Upper lobe of right lung (tissue), 1 donor: ENCODE results near the gene ANKRD62. TPM values are rescaled to one million over a fixed set of nuclear protein-coding genes. Genes with fewer than 3 reads are reported as not detected.

Experiments used
- ATAC-seq: fragments of 200-7000 bp; cut with Tn5 transposase; one replicate; pipeline ENCODE4 v1.9.1; 2020; ENCODE audit warnings: mild to moderate bottlenecking, moderate library complexity
- DNase-seq: peaks from one replicate; pipeline ENCODE4 v3.0.0-alpha.2; 2020
- H3K27ac ChIP-seq: fragments of 200-600 bp; one replicate; pipeline ENCODE4 v1.8.0; 2022
- H3K27me3 ChIP-seq: fragments of 200-600 bp; one replicate; pipeline ENCODE4 v1.8.0; 2022; ENCODE audit warnings: mild to moderate bottlenecking
- H3K36me3 ChIP-seq: fragments of 200-600 bp; one replicate; pipeline ENCODE4 v1.8.0; 2022
- H3K4me1 ChIP-seq: fragments of 200-600 bp; one replicate; pipeline ENCODE4 v1.8.0; 2022
- H3K4me3 ChIP-seq: fragments of 200-600 bp; one replicate; pipeline ENCODE4 v1.8.0; 2022; ENCODE audit warnings: mild to moderate bottlenecking
- H3K9me3 ChIP-seq: fragments of 200-600 bp; one replicate; pipeline ENCODE4 v1.8.0; 2022
- CTCF ChIP-seq: fragments of 200-600 bp; IDR thresholded peaks from one replicate; pipeline ENCODE4 v1.8.0; 2022; ENCODE audit warnings: antibody characterized with exemption
- intact Hi-C: fragments of 100-400 bp; cut with DNase I; formaldehyde crosslinking; loops from one replicate; pipeline ENCODE4 v1.11.0; 2022
- total RNA-seq: library from RNA; stranded (reverse); fragmentation: NEBNext Ultra II Directional; extraction: Animal tissue kit (Norgen Biotek cat#: 25700); gene quantifications from one replicate; pipeline ENCODE4 v1.2.1, GENCODE V29; 2021
- donor health status: DM: no; HTN: yes; CAD: no; lungs with severe emphysema.

The ANKRD62 gene
- total RNA-seq, 1 donor from 2014 or later, result 0.12 TPM

- no peak overlapping the region for H3K4me3 ChIP-seq
- intact Hi-C loops, result no loop called here
- no peaks in the 10 kb centered on the region for H3K4me1 ChIP-seq
- H3K27me3 ChIP-seq, result no peaks in the 10 kb centered on the region
- no peaks in the 10 kb centered on the region for H3K36me3 ChIP-seq
- H3K9me3 ChIP-seq, result no peaks in the 10 kb centered on the region
- no peak for TF ChIP-seq CTCF
- no peak for DNase-seq
- ATAC-seq, result no peak
- H3K27ac ChIP-seq, result no peak overlapping the region
Observed at GRCh38 chr18:12079491-12080237, 14.0 kb upstream of the ANKRD62 start.

GRCh38 chr18:12085136-12085535 is 8.5 kb upstream of the ANKRD62 start:
- Histone ChIP-seq H3K36me3 (no peaks in the 10 kb centered on the region), H3K27me3 (no peaks in the 10 kb centered on the region), H3K9me3 (no peaks in the 10 kb centered on the region), H3K4me1 (no peaks in the 10 kb centered on the region), H3K27ac (no peak overlapping the region), H3K4me3 (no peak overlapping the region)
- DNase-seq (no peak), ATAC-seq (no peak)
- intact Hi-C loops, result no loop called here
- no peak for TF ChIP-seq CTCF

DNA sequence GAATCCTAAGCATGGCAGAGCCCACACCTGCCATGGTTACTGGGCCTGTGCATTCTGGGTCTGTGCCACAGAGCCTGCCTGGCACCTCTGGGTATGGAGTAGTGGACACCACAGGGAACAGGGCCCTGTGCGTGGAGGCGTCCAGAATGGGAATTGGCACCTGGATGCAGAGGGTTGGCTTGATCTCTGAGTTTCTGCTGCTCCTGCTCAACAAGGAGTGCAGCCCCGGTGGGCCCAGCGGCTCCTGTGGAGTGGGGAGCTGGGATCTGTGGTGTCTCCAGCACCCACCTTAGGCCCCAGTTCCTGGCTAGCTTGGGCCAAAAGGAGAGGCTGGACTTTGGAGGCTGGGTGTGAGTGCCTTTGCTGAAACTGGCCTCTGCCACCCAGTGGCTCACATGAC is 7.9 kb upstream of the ANKRD62 start:
- Histone ChIP-seq H3K9me3 (no peaks in the 10 kb centered on the region), H3K27me3 (no peaks in the 10 kb centered on the region), H3K4me1 (no peaks in the 10 kb centered on the region), H3K4me3 (no peak overlapping the region), H3K27ac (no peak overlapping the region), H3K36me3 (no peaks in the 10 kb centered on the region)
- no peak for ATAC-seq
- TF ChIP-seq CTCF, result no peak
- intact Hi-C loops, result no loop called here
- no peak for DNase-seq

DNA sequence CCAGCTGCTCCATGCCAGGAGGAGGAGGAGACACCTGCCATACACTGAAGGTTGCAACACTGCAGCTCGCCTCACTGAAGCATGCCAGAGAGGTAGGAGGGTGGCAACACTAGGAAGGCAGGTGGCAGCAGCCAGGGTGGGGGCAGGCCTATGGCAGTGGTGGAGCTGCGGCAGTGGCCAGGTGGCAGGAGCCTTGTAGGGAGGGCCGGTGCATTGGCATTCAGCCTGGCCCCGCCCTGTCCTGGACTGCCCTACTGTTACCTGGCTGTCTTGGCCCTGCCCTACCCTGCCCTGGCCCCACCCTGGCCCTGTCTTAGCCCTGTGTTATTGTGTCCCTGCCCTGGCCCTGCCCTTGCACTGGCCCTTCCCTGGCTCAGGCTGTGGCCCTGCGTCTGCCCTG is 7.4 kb upstream of the ANKRD62 start:
- ATAC-seq, result peak; percentile 81
- DNase-seq, result peak; percentile 79
- H3K27ac ChIP-seq, result no peak overlapping the region
- H3K9me3 ChIP-seq, result no peaks in the 10 kb centered on the region
- H3K4me1 ChIP-seq, result no peaks in the 10 kb centered on the region
- TF ChIP-seq CTCF, result no peak
- no peaks in the 10 kb centered on the region for H3K27me3 ChIP-seq
- no peaks in the 10 kb centered on the region for H3K36me3 ChIP-seq
- intact Hi-C loops, result no loop called here
- no peak overlapping the region for H3K4me3 ChIP-seq

- no peak for TF ChIP-seq CTCF
- Histone ChIP-seq H3K4me1 (no peaks in the 10 kb centered on the region), H3K4me3 (no peak overlapping the region), H3K36me3 (no peaks in the 10 kb centered on the region), H3K27ac (no peak overlapping the region), H3K27me3 (no peaks in the 10 kb centered on the region), H3K9me3 (no peaks in the 10 kb centered on the region)
- ATAC-seq (peak; percentile 2), DNase-seq (no peak)
- intact Hi-C loops, result no loop called here
Observed at GRCh38 chr18:12086677-12087470, 6.8 kb upstream of the ANKRD62 start.
